ENCODE results near the gene LMNTD1.
"Not testable (repeated sequence)": the region's sequence is repeated elsewhere in the genome, so short reads cannot be mapped to it uniquely, and the experiment has no call there.

The LMNTD1 gene

DNA sequence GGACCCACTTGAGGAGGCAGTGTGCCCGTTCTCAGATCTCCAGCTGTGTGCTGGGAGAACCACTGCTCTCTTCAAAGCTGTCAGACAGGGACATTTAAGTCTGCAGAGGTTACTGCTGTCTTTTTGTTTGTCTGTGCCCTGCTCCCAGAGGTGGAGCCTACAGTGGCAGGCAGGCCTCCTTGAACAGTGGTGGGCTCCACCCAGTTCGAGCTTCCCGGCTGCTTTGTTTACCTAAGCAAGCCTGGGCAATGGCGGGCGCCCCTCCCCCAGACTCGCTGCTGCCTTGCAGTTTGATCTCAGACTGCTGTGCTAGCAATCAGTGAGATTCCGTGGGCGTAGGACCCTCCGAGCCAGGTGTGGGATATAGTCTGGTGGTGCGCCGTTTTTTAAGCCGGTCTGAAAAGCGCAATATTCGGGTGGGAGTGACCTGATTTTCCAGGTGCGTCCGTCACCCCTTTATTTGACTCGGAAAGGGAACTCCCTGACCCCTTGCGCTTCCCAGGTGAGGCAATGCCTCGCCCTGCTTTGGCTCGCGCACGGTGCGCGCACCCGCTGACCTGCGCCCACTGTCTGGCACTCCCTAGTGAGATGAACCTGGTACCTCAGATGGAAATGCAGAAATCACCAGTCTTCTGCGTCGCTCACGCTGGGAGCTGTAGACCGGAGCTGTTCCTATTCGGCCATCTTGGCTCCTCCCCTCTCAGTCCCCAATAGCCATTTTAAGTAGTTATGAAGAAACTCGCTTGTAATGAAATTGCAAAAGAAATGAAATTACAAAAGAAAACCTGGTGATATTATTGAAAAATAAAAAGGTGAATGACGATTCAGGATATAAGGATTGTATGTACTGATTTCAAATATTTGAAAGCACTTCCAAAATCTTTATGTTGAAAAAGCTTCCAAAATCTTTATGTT is 63.9 kb downstream of the LMNTD1 start:
- not testable (repeated sequence) for DNase-seq

GRCh38 chr12:25482625-25483024 is 70.5 kb downstream of the LMNTD1 start:
- DNase-seq: no peak

DNA sequence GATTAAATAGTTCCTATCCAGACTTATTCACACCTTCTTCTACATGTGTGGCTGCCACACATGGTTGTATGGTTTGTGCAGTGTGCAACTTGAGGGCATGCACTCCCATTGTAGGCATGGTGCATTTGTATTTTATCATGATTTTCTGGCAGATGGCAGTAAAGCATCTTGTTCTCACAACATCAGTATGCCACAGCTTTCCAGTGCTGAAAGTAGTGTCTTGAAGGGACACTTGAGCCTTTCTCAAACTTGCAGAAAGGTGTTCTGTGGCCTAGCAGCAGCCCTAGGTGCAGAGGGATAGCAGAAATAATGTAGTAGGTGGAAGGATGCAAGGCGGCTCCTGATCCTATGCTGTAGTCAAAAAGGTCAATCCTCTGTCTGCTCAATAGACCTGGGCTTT is 72.9 kb downstream of the LMNTD1 start:
- DNase-seq: no peak

- DNase-seq: no peak
Measured at GRCh38 chr12:25477217-25477616, 75.9 kb downstream of the LMNTD1 start.

GRCh38 chr12:25472453-25472852 is 80.6 kb downstream of the LMNTD1 start:
- DNase-seq: no peak

GRCh38 chr12:25469861-25470260 is 83.2 kb downstream of the LMNTD1 start:
- no peak for DNase-seq

DNA sequence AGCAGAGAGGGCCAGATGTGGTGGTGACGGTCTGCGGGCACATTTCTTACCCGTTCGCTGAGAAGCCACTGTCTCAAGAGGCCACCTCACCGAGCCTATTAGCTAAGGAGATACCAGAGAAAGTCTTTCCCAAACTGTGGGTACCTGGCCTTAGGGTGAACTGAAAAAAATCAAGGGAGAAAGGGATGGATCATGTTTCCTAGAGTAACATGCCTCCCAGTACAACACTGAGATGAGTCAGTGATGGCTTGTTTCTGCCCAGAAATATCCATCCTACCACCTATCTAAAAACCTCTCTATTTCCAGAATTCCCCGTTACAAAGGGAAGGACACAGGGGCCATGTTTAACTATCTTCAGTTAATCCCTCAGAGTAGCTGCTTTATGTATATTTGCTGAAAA is 83.7 kb downstream of the LMNTD1 start:
- DNase-seq: no peak

GRCh38 chr12:25463521-25463920 is 89.6 kb downstream of the LMNTD1 start:
- DNase-seq: no peak

- no peak for DNase-seq
Measured at GRCh38 chr12:25463005-25463404, 90.1 kb downstream of the LMNTD1 start.

- no peak for DNase-seq
Measured at GRCh38 chr12:25459541-25459951, 93.5 kb downstream of the LMNTD1 start.

GRCh38 chr12:25458047-25458552 is 95.0 kb downstream of the LMNTD1 start:
- DNase-seq: no peak

GRCh38 chr12:25456474-25456873 is 96.6 kb downstream of the LMNTD1 start:
- DNase-seq: no peak

- DNase-seq: no peak
Measured at GRCh38 chr12:25455696-25456095, 97.4 kb downstream of the LMNTD1 start.

DNA sequence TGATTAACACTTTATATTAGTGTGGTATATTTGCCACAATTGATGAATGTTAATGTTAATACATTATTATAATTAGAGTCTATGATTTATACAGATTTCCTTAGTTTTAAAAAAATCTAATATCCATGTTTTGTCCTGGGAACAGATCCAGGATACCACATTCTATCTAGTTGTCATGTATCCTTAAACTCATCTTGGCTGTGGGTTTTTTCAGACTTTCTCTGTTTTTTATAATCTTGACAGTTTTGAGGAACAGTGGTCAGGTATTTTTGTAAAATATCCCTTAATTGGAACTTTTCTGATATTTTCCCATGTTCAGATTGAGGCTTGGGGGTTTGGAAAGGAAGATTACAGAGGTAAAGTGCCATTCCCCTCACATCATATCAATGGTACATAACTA is 104.1 kb downstream of the LMNTD1 start:
- DNase-seq: no peak

DNA sequence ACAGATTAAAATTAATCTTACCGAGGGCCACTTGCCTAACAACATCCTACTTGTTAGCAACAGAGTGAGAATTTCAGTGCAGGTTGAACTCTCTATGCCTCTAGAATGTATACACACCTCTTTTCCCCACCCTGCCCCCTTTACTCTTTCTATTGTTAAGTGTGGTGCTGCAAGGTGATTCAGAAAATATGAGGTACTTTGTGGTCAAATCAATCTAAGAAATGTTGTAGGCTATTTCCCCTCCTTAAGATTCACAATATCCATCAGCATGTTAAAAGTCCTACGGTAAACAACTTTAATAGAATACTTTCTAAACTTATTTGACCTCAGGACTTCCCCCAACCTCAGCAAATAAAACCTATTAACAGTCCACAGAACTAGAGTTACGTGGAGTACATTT is 106.0 kb downstream of the LMNTD1 start:
- no peak for DNase-seq

GRCh38 chr12:25438638-25439037 is 114.4 kb downstream of the LMNTD1 start:
- DNase-seq: no peak

DNA sequence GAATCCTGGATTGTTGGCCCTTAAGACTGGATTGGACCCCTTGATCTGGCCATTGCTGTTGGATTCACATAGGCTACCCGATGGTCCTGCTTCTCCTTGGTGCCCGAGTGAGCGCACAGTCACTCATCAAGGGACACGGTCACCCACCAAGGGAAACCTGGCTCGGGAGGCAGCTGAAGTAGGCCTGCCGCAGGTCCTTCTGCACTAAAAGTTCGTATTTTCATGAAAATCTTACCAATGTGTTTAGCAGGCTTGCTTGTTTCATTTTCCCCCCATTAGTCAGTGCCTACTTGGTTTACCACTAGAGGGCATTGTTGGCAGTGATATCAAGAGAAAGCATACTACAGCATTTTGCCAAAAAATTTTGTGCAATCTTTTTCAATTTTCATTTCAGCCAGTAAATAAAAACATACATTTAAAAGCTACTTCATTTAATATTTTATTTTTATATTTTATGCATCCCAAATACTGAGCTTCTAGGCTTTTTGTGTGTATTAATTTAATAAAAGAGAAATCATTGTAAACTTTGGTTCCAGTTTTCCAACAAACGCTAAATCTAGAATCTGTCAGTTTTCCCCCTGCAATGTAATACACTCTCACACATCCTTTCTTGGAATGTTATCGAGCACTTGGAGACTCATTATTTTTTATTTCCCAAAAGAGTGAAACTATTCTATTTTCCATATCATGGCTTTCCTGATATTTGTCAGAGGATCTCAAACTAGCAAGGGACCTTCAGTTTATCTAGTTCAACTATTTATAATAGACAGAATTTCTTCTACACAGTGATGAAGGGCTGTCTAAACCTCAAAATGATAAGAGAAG is 116.7 kb downstream of the LMNTD1 start:
- DNase-seq: no peak

DNA sequence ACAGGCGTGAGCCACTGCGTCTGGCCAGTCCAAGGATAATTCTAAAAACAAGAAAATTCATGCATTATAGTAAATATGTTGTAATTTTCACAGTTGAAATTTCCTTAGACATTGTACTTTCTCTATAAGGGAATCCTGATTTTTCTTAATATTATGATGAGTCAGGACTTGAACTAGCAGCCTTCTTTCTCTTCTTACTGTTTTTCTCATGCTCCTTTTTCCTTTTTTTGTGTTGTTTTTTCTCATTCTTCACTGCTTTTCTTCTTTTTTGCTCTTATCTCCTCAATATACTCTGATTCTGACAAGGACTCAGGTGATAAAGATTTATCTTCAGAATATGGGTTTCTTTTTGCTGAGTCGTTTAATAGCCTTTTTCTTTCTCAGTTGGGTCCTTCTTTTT is 117.7 kb downstream of the LMNTD1 start:
- no peak for DNase-seq

DNA sequence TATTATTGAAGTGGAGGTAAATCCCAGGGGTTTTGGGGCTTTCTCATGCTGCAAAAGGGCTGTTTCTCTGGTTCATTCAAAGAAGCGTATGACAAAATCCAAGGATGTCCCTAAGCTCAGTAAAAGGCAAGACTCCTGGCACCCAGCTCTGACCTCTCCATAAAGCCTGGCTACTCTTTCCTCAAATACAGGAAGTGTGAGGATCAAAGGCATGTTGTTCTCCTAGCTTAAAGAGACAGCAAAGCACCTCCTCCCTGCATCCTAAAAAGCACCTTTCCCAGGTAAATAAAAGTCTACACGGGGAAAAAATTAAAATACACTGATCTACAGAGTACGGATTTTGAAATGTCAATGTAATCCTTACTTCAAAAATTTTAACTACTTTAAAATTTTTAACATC is 118.6 kb downstream of the LMNTD1 start:
- no peak for DNase-seq

GRCh38 chr12:25433581-25434325 is 119.3 kb downstream of the LMNTD1 start:
- DNase-seq: no peak

GRCh38 chr12:25433024-25433423 is 120.1 kb downstream of the LMNTD1 start:
- no peak for DNase-seq

DNA sequence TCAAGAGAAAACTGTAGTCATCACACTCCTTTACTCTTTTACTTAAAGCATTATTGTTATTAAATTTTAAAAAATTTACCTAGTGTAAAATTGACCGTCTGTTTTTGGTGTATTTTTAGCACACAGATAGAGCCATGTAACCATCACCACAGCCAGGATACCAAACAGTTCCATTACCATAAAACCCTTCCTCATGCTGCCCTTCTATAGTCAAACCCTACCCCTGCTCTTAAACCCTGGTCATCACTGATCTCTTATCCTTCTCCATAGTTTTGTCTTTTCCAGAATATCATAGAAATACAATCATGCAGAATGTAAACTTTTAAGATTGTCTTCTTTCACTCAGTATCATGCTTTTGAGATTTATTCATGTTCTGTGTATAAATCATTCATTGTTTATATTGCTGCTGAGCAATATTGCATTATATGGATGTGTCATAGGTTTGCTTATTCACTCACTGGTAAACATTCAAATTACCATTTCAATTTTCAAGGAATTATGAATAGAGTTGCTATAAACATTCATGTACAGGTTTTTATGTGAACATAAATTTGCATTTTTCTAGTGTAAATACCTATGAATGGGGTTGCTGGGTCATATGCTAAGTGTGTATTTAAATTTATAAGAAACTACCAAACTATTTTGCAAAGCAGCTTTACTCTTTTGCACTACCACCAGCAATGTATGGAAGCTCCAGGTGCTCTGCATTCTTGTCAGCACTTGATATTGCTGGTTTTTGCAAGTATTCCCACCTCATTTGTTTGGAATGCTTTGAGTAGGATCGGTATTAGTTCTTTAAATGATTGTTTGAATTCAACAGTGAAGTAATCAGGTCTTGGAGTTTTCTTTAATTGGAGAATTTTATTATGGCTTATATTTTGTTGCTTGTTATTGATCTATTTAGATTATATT is 125.5 kb downstream of the LMNTD1 start:
- DNase-seq: no peak
